GM12878 (cell line): ENCODE results near the gene DAPK2. TPM values are rescaled to one million over a fixed set of nuclear protein-coding genes. Genes with fewer than 3 reads are reported as not detected.

Experiments
- ATAC-seq: fragments of 200-7000 bp; cut with Tn5 transposase; 3 replicates; pipeline ENCODE4 v1.9.1; 2020; ENCODE audit warnings: mild to moderate bottlenecking, moderate library complexity
- BruUV-seq: library from RNA; stranded (reverse); fragments of 400-500 nt; replicated peaks from 2 replicates; lab custom pipeline; 2021; lab: Mats Ljungman, UMichigan
- CTCF ChIA-PET: fragments of 300-600 bp; sonication (Branson Sonifier 250); formaldehyde crosslinking; extraction: SDS; loops from one replicate; lab custom pipeline; 2021; ENCODE audit warnings: inconsistent platforms; lab: Yijun Ruan, JAX
- POLR2A ChIA-PET: fragments of 350-600 bp; formaldehyde crosslinking; extraction: SDS; loops from one replicate; lab custom pipeline; 2021; ENCODE audit warnings: inconsistent platforms; lab: Charles Lee
- RAD21 ChIA-PET: fragments of 300-600 bp; sonication (Branson Sonifier 250); formaldehyde crosslinking; loops from one replicate; lab custom pipeline; 2023; ENCODE audit warnings: antibody characterized with exemption; ENCODE audit not compliant: unreplicated experiment; lab: Charles Lee
- SMC1A ChIA-PET: fragments of 300-600 bp; sonication (Branson Sonifier 250); formaldehyde crosslinking; loops from one replicate; lab custom pipeline; 2023; ENCODE audit not compliant: unreplicated experiment, uncharacterized antibody; lab: Charles Lee
- DNase-seq: peaks from one replicate; pipeline ENCODE4 v3.0.0-alpha.2; 2011; ENCODE audit warnings: low read depth, low spot score
- FAIRE-seq: peaks from 3 replicates; lab custom pipeline; 2011; peaks lifted over from hg19 to GRCh38; lab: Jason Lieb, UNC
- H2AFZ ChIP-seq: 2 replicates; pipeline ENCODE4 v1.6.0; 2011; ENCODE audit warnings: low read depth, low read length, control low read depth; ENCODE audit not compliant: control insufficient read depth
- H3K27ac ChIP-seq: 2 replicates; pipeline ENCODE4 v1.5.1; 2011; ENCODE audit warnings: control low read depth; ENCODE audit not compliant: control insufficient read depth, insufficient read depth
- H3K27me3 ChIP-seq, 2 experiments: replicated peaks in 1 of 2; 2 replicates each; pipeline versions ENCODE4 v1.6.0 to v1.6.1; 2011; ENCODE audit warnings: low read length in 1 of 2; ENCODE audit not compliant: control insufficient read depth in 2 of 2, insufficient read depth in 2 of 2
- H3K36me3 ChIP-seq, 2 experiments: 2 replicates each; pipeline ENCODE4 v1.5.1; 2011; ENCODE audit warnings: low read length in 1 of 2; ENCODE audit not compliant: control insufficient read depth in 2 of 2, insufficient read depth in 2 of 2
- H3K4me1 ChIP-seq: 2 replicates; pipeline ENCODE4 v1.6.1; 2011; ENCODE audit warnings: mild to moderate bottlenecking, low read length, moderate library complexity, mixed read lengths; ENCODE audit not compliant: control insufficient read depth, insufficient read depth
- H3K4me2 ChIP-seq: 2 replicates; pipeline ENCODE4 v1.6.0; 2011; ENCODE audit warnings: control low read depth; ENCODE audit not compliant: control insufficient read depth, insufficient read depth
- H3K4me3 ChIP-seq: fragments of 200-600 bp; sonication (generic); 2 replicates; pipeline ENCODE4 v1.5.1; 2016
- H3K79me2 ChIP-seq: 2 replicates; pipeline ENCODE4 v1.6.0; 2011; ENCODE audit warnings: low read length; ENCODE audit not compliant: control insufficient read depth, insufficient read depth
- H3K9ac ChIP-seq: 2 replicates; pipeline ENCODE4 v1.8.0; 2011; ENCODE audit warnings: low read length, control low read depth, mixed read lengths; ENCODE audit not compliant: control insufficient read depth, insufficient read depth
- H3K9me3 ChIP-seq: replicated peaks from 3 replicates; pipeline ENCODE4 v1.5.1; 2011; ENCODE audit warnings: mild to moderate bottlenecking, low read length; ENCODE audit not compliant: control insufficient read depth, insufficient read depth
- H4K20me1 ChIP-seq: 2 replicates; pipeline ENCODE4 v1.6.0; 2011; ENCODE audit not compliant: control insufficient read depth, insufficient read depth
- BACH1 ChIP-seq: fragments of 450-650 bp; IDR thresholded peaks from 2 replicates; pipeline ENCODE4 v1.6.1; 2017; ENCODE audit warnings: mild to moderate bottlenecking, borderline replicate concordance
- CHD2 ChIP-seq: IDR thresholded peaks from 2 replicates; pipeline ENCODE4 v1.6.1; 2011; ENCODE audit warnings: low read depth, low read length, improper control_type of control experiment, borderline replicate concordance
- EZH2 ChIP-seq: IDR thresholded peaks from 2 replicates; pipeline ENCODE4 v1.6.1; 2012; ENCODE audit warnings: low read depth, mild to moderate bottlenecking, control low read depth, inconsistent platforms, low read length, borderline replicate concordance; ENCODE audit not compliant: control insufficient read depth
- FOXM1 ChIP-seq: IDR thresholded peaks from 2 replicates; pipeline ENCODE4 v1.6.1; 2012; ENCODE audit warnings: low read depth, mild to moderate bottlenecking, inconsistent platforms, low read length, moderate library complexity
- NR2C2 ChIP-seq: IDR thresholded peaks from 2 replicates; pipeline ENCODE4 v1.6.1; 2011; ENCODE audit warnings: borderline replicate concordance, low read depth; ENCODE audit not compliant: control insufficient read depth, insufficient read length
- RELA ChIP-seq: fragments of 450-650 bp; IDR thresholded peaks from 2 replicates; pipeline ENCODE4 v1.8.0; 2014; ENCODE audit warnings: borderline replicate concordance; ENCODE audit not compliant: partially characterized antibody
- RFX5 ChIP-seq: IDR thresholded peaks from 2 replicates; pipeline ENCODE4 v1.6.1; 2011; ENCODE audit warnings: low read depth, low read length, improper control_type of control experiment
- SMAD5 ChIP-seq: IDR thresholded peaks from 2 replicates; pipeline ENCODE4 v1.6.1; 2016; ENCODE audit warnings: antibody characterized with exemption, low read depth
- TARDBP ChIP-seq: IDR thresholded peaks from 2 replicates; pipeline ENCODE4 v1.6.1; 2016; ENCODE audit warnings: borderline replicate concordance
- ZNF217 ChIP-seq: fragments of 450-650 bp; IDR thresholded peaks from 2 replicates; pipeline ENCODE4 v1.6.1; 2017; ENCODE audit warnings: antibody characterized with exemption, mild to moderate bottlenecking
- ZNF384 ChIP-seq: IDR thresholded peaks from 2 replicates; pipeline ENCODE4 v1.6.1; 2012; ENCODE audit warnings: low read depth, mild to moderate bottlenecking, low read length, improper control_type of control experiment, borderline replicate concordance
- WGBS: methylation state at CpG from one replicate; pipeline ENCODE4 v1.1.6; 2016; ENCODE audit warnings: low lambda C conversion rate; ENCODE audit not compliant: insufficient replicate concordance, insufficient coverage; ENCODE audit errors: missing lambda C conversion rate; 5-methylcytosine and 5-hydroxymethylcytosine counted together
- in situ Hi-C: fragments of 300-500 bp; cut with MboI; formaldehyde crosslinking; loops from 9 replicates; pipeline ENCODE4 v1.14.3; 2018; ENCODE audit warnings: mixed read lengths
- intact Hi-C: fragments of 100-400 bp; cut with micrococcal nuclease; formaldehyde crosslinking; loops from one replicate; pipeline ENCODE4 v1.14.2; 2022; ENCODE audit not compliant: unreplicated experiment
- polyA plus RNA-seq, 11 experiments: library from polyadenylated mRNA; depleted of rRNA in 4 of 11; unstranded in 6 of 11; stranded (reverse) in 5 of 11; fragments of >200 nt; fragmentation: Nextera tagmentation in 4 of 11; fragmentation: Illumina TruSeq in 1 of 11; extraction: Ambion mirVana in 4 of 11; extraction: Trizol in 1 of 11; gene quantifications; 1 replicate in 1 of 11; 2 replicates in 10 of 11; pipeline versions ENCODE4 v1.2.1 to v1.2.3, GENCODE V29; 2011 to 2016; ENCODE audit warnings: inconsistent platforms in 2 of 11, missing spikeins in 2 of 11, low read depth in 1 of 11
- total RNA-seq, 4 experiments: library from RNA; depleted of rRNA in 3 of 4; stranded (reverse); fragments of >200 nt in 3 of 4; fragmentation: Illumina TruSeq in 1 of 4; extraction: Trizol in 1 of 4; gene quantifications; 2 replicates each; pipeline versions ENCODE4 v1.2.1 to v1.2.3, GENCODE V29; 2013 to 2021
- TF ChIP-seq, protein P1 (sequence below): fragments of 450-650 bp; IDR thresholded peaks from 2 replicates; pipeline ENCODE4 v1.6.1; 2017; ENCODE audit warnings: mild to moderate bottlenecking, moderate library complexity
- TF ChIP-seq, protein P2 (sequence below): IDR thresholded peaks from 2 replicates; pipeline ENCODE4 v1.6.1; 2012; ENCODE audit warnings: low read depth, low read length, improper control_type of control experiment
- TF ChIP-seq, protein P3 (sequence below): IDR thresholded peaks from 2 replicates; pipeline ENCODE4 v1.6.1; 2011; ENCODE audit warnings: borderline replicate concordance, low read depth, mild to moderate bottlenecking, moderate library complexity, mixed read lengths, low read length; ENCODE audit not compliant: insufficient read depth; ENCODE audit errors: extremely low read length
- TF ChIP-seq, protein P4 (sequence below): fragments of 450-650 bp; IDR thresholded peaks from 2 replicates; pipeline ENCODE4 v1.6.1; 2017; ENCODE audit warnings: mild to moderate bottlenecking

The DAPK2 gene
- total and polyA plus RNA-seq, 10 of the 15 experiments (the other 5 are each of a cell fraction or from before 2014, with no cell fraction given), result 0.69 to 8.4 (median 4.1) TPM

DNA sequence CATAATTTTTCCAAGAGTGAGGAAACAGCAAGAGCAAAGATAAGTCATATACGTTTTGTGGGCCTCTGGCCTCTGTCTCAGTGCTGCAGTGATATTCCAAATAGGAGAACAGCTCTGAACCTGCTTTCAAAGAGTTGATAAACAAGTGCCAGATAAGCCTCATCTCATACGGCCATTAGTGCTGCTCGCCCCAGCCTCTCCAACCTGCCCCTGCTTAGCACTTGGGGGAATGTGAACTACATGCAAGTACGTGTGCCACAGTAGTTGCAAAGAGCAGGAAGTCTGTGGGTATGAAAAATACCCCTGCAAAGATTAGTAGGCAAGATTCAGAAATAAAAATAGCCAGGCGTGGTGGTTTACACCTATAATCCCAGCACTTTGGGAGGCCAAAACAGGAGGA lies 14.0 kb downstream of the DAPK2 start (continued):
- no peak for TF ChIP-seq TARDBP
- no peak for TF ChIP-seq ZNF217
- no peak for TF ChIP-seq EZH2
- TF ChIP-seq, protein P1, sequence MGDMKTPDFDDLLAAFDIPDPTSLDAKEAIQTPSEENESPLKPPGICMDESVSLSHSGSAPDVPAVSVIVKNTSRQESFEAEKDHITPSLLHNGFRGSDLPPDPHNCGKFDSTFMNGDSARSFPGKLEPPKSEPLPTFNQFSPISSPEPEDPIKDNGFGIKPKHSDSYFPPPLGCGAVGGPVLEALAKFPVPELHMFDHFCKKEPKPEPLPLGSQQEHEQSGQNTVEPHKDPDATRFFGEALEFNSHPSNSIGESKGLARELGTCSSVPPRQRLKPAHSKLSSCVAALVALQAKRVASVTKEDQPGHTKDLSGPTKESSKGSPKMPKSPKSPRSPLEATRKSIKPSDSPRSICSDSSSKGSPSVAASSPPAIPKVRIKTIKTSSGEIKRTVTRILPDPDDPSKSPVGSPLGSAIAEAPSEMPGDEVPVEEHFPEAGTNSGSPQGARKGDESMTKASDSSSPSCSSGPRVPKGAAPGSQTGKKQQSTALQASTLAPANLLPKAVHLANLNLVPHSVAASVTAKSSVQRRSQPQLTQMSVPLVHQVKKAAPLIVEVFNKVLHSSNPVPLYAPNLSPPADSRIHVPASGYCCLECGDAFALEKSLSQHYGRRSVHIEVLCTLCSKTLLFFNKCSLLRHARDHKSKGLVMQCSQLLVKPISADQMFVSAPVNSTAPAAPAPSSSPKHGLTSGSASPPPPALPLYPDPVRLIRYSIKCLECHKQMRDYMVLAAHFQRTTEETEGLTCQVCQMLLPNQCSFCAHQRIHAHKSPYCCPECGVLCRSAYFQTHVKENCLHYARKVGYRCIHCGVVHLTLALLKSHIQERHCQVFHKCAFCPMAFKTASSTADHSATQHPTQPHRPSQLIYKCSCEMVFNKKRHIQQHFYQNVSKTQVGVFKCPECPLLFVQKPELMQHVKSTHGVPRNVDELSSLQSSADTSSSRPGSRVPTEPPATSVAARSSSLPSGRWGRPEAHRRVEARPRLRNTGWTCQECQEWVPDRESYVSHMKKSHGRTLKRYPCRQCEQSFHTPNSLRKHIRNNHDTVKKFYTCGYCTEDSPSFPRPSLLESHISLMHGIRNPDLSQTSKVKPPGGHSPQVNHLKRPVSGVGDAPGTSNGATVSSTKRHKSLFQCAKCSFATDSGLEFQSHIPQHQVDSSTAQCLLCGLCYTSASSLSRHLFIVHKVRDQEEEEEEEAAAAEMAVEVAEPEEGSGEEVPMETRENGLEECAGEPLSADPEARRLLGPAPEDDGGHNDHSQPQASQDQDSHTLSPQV, result no peak
- TF ChIP-seq, all 136 proteins: peak for 0

DNA sequence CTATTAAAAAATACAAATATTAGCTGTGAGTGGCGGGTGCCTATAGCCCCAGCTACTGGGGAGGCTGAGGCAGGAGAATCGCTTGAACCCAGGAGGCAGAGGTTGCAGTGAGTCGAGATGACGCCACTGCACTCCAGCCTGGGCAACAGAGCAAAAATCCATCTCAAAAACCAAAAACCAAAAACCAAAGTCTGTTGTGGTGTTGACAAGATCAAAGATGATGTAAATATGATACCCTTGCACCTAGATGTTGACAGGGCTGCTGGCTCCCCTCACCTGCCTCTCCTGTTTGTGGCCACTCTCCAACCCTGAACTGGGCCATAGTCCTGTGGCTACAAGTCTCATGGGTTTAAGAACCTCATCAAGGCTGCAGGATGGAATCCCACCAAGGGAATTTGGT lies 16.2 kb downstream of the DAPK2 start:
- FAIRE-seq, result no peak
- Histone ChIP-seq H3K27me3 (no peaks in the 10 kb centered on the region), H3K79me2 (no peaks in the 10 kb centered on the region; the same call in 1 of the 2 replicates), H3K9ac (no peak overlapping the region), H3K4me3 (no peak overlapping the region), H3K9me3 (no peaks in the 10 kb centered on the region), H4K20me1 (no peaks in the 10 kb centered on the region), H3K4me1 (no peaks in the 10 kb centered on the region; the same call in 1 of the 2 replicates), H3K4me2 (no peak overlapping the region), H3K27ac (no peak overlapping the region), H3K36me3 (no peaks in the 10 kb centered on the region; a peak in 1 of 4 replicates), H2AFZ (no peak overlapping the region)
- ChIA-PET SMC1A (interaction anchor here (1.0 to 1.6 kb wide), 5 partner anchors 10 to 420 kb away, joined by 3 to 7 read pairs (median 5); no protein-coding TSS in a partner anchor), POLR2A (interaction anchor here (1.3 kb wide), 1 partner anchor 41 kb away, joined by 3 read pairs; no protein-coding TSS in a partner anchor), RAD21 (interaction anchor here (1.1 to 1.8 kb wide), 5 partner anchors 16 to 278 kb away, joined by 3 to 7 read pairs (median 4); partner anchors contain the start of gene DAPK2), CTCF (interaction anchor here (0.6 to 3.7 kb wide), 4 partner anchors 11 to 199 kb away, joined by 3 to 18 read pairs (median 6); partner anchors contain the start of gene DAPK2)
- in situ Hi-C loops (no loop called here), intact Hi-C loops (no loop called here)
- ATAC-seq, result no peak
- BruUV-seq, result no TSS peak
- DNase-seq, result no peak
- WGBS, result 88% methylated on average over 4 of the region's 4 CpGs
- TF ChIP-seq FOXM1 (no peak), ZNF384 (no peak), RFX5 (no peak), SMAD5 (no peak), RELA (no peak), BACH1 (no peak), NR2C2 (no peak), CHD2 (no peak)
- TF ChIP-seq, protein P2, sequence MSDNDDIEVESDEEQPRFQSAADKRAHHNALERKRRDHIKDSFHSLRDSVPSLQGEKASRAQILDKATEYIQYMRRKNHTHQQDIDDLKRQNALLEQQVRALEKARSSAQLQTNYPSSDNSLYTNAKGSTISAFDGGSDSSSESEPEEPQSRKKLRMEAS, result no peak
- TF ChIP-seq, protein P3, sequence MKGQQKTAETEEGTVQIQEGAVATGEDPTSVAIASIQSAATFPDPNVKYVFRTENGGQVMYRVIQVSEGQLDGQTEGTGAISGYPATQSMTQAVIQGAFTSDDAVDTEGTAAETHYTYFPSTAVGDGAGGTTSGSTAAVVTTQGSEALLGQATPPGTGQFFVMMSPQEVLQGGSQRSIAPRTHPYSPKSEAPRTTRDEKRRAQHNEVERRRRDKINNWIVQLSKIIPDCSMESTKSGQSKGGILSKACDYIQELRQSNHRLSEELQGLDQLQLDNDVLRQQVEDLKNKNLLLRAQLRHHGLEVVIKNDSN, result no peak
- TF ChIP-seq, protein P4, sequence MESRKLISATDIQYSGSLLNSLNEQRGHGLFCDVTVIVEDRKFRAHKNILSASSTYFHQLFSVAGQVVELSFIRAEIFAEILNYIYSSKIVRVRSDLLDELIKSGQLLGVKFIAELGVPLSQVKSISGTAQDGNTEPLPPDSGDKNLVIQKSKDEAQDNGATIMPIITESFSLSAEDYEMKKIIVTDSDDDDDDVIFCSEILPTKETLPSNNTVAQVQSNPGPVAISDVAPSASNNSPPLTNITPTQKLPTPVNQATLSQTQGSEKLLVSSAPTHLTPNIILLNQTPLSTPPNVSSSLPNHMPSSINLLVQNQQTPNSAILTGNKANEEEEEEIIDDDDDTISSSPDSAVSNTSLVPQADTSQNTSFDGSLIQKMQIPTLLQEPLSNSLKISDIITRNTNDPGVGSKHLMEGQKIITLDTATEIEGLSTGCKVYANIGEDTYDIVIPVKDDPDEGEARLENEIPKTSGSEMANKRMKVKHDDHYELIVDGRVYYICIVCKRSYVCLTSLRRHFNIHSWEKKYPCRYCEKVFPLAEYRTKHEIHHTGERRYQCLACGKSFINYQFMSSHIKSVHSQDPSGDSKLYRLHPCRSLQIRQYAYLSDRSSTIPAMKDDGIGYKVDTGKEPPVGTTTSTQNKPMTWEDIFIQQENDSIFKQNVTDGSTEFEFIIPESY, result no peak
